Breast epithelium (tissue), 4 donors: ENCODE measurements around the gene TMEM167B. TPM values are rescaled to one million over a fixed set of nuclear protein-coding genes. Genes with fewer than 3 reads are reported as not detected.

ENCODE experiments used
- DNase-seq, 2 donors: peaks; one replicate each; pipeline ENCODE4 v3.0.0-alpha.2; 2019; ENCODE audit warnings: low spot score in 2 of 2
- H3K27ac ChIP-seq, 2 donors: fragments of 200-600 bp; sonication (generic) in 1 of 2; one replicate each; pipeline ENCODE4 v1.5.1; 2016 to 2019; ENCODE audit warnings: mild to moderate bottlenecking in 1 of 2
- H3K27me3 ChIP-seq, 2 donors: fragments of 200-600 bp; sonication (generic) in 1 of 2; one replicate each; pipeline versions ENCODE4 v1.5.1 to v1.6.0; 2017 to 2019; ENCODE audit warnings: control low read depth in 1 of 2, mild to moderate bottlenecking in 1 of 2
- H3K36me3 ChIP-seq: fragments of 200-600 bp; one replicate; pipeline ENCODE4 v1.5.1; 2019
- H3K4me1 ChIP-seq, 2 donors: fragments of 200-600 bp; sonication (generic); one replicate each; pipeline ENCODE4 v1.5.1; 2016 to 2019; ENCODE audit warnings: control low read depth in 1 of 2
- H3K4me3 ChIP-seq, 3 donors: fragments of 200-600 bp; sonication (generic); 1 replicate in 2 of 3; 2 replicates in 1 of 3; pipeline ENCODE4 v1.5.1; 2016 to 2019; ENCODE audit warnings: mild to moderate bottlenecking in 3 of 3, moderate library complexity in 2 of 3
- H3K9me3 ChIP-seq, 2 donors: fragments of 200-600 bp; sonication (generic) in 1 of 2; one replicate each; pipeline ENCODE4 v1.5.1; 2016 to 2019; ENCODE audit warnings: control low read depth in 1 of 2
- POLR2A ChIP-seq: fragments of 450-650 bp; IDR thresholded peaks from one replicate; pipeline ENCODE4 v1.6.1; 2016; ENCODE audit warnings: antibody characterized with exemption, mild to moderate bottlenecking, moderate library complexity
- POLR2AphosphoS5 ChIP-seq, 3 donors: sonication (generic); formaldehyde crosslinking; IDR thresholded peaks; one replicate each; pipeline ENCODE4 v1.6.1; 2017; ENCODE audit warnings: antibody characterized with exemption in 3 of 3
- intact Hi-C: fragments of 100-400 bp; cut with DNase I; formaldehyde crosslinking; loops from one replicate; pipeline ENCODE4 v1.15.1; 2023; ENCODE audit warnings: low total_unique reads
- total RNA-seq, 3 donors: library from RNA; depleted of rRNA; stranded (reverse); fragments of >200 nt; gene quantifications; one replicate each; pipeline ENCODE4 v1.1.0, GENCODE V29; 2016
- TF ChIP-seq, protein P1 (sequence below), 3 donors: fragments of 450-650 bp; IDR thresholded peaks; one replicate each; pipeline ENCODE4 v1.5.1; 2016 to 2017; ENCODE audit warnings: antibody characterized with exemption in 3 of 3, mild to moderate bottlenecking in 3 of 3, moderate library complexity in 3 of 3

Gene TMEM167B
- 10 to 100 TPM; 30.7 to 32.6 (median 32.4) TPM for total RNA-seq

DNA sequence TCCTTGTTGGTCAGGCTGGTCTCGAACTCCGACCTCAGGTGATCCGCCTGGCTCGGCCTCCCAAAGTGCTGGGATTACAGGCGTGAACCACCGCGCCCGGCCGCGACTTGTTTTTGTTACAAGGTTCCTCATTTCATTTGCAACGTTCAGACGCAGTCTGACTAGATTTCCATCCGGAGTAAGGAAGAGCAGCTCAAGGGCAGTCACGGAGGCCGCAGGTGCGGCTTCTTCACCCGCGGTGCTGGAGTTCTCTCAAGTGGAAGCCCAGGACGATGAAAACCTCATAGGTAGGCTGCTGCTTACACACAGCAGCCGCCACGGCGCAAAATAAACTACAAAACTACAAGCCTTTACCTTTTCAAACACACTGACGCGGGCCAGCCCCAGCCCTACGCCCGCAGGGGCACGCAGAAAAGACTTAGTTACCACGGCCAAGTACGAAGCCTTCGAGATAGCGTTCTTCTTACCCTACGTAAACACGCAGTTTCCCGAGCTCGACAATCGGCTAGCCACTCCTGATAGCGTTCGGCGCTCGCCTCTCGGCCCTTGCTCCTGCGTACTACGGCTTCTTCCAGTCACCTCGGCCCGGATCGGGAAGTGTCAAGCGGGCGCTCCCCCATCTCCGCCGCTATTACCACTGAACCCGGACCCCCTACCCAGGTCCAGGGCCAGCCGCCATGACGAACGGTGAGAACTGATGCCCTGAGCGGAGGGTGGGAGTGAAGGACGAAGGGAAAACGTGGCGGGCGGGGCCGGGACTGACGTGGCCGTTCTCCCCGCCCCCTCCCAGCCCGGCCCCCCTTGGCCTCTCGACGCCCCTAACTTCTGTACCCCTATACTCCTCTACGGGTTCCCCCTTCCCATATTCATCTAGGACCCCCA is at the start of gene TMEM167B:
Gene TMEM167B (plus strand): TSS at position 569 of the 882 bp plus-strand sequence. CDS start 109 bp downstream, at position 678.
- intact Hi-C loops, result no loop called here
- H3K27ac ChIP-seq, result peak within 1 kb of the TSS; percentile 96 to 97
- DNase-seq, result peak; percentile 89
- H3K9me3 ChIP-seq, result no peaks in the 10 kb centered on the region
- no peaks in the 10 kb centered on the region for H3K4me1 ChIP-seq
- H3K36me3 ChIP-seq, result no peaks in the 10 kb centered on the region
- no peaks in the 10 kb centered on the region for H3K27me3 ChIP-seq
- H3K4me3 ChIP-seq, result peak within 1 kb of the TSS; percentile 64 to 89 (median 82)
- TF ChIP-seq POLR2AphosphoS5 (IDR thresholded peaks at IDR 0.05), result peak; percentile 76 to 97 (median 93)
- TF ChIP-seq POLR2A, result peak; percentile 80
- TF ChIP-seq, protein P1, sequence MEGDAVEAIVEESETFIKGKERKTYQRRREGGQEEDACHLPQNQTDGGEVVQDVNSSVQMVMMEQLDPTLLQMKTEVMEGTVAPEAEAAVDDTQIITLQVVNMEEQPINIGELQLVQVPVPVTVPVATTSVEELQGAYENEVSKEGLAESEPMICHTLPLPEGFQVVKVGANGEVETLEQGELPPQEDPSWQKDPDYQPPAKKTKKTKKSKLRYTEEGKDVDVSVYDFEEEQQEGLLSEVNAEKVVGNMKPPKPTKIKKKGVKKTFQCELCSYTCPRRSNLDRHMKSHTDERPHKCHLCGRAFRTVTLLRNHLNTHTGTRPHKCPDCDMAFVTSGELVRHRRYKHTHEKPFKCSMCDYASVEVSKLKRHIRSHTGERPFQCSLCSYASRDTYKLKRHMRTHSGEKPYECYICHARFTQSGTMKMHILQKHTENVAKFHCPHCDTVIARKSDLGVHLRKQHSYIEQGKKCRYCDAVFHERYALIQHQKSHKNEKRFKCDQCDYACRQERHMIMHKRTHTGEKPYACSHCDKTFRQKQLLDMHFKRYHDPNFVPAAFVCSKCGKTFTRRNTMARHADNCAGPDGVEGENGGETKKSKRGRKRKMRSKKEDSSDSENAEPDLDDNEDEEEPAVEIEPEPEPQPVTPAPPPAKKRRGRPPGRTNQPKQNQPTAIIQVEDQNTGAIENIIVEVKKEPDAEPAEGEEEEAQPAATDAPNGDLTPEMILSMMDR (IDR thresholded peaks at IDR 0.05), result no peak

DNA sequence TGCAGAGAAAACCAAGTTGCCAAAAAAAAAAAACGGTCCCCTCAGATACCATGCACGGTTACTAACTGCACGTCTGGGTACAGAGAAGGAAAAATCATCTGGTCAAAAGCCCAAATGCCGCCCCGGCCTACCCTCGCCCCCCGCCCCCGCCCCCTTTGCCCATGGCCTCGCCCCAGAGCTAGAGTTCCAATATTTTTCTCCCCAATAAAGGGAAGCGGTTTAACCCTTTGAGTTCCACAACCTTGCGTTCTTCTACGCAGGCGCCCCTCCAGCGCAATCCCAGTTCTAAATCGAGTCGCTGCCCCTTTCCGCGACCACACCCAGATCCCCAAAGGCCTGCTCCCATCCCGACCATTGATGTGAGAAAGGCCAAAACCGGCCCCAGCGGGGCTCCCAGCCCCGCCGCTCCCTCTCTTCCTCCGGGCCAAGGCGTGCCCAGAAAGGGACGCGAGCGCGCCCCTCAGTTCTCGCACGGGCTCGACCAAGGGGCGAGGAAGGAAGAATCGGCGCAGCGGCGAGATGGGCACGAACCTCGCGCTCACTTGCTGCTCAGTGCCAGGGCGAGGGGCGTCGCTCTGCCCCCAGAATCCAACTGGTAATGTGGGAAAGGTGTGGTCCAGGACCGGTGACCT is 49.5 kb upstream of the TMEM167B start:
- Histone ChIP-seq H3K27me3 (no peaks in the 10 kb centered on the region), H3K4me3 (peak overlapping the region; percentile 94 to 99 (median 99)), H3K4me1 (no peaks in the 10 kb centered on the region), H3K9me3 (no peaks in the 10 kb centered on the region), H3K27ac (peak overlapping the region; percentile 83 to 88), H3K36me3 (no peaks in the 10 kb centered on the region)
- no peak for DNase-seq
- intact Hi-C loops, result no loop called here
- TF ChIP-seq, protein P1 (IDR thresholded peaks at IDR 0.05), result no peak
- TF ChIP-seq POLR2AphosphoS5 (IDR thresholded peaks at IDR 0.05), result no peak
- TF ChIP-seq POLR2A, result no peak

DNA sequence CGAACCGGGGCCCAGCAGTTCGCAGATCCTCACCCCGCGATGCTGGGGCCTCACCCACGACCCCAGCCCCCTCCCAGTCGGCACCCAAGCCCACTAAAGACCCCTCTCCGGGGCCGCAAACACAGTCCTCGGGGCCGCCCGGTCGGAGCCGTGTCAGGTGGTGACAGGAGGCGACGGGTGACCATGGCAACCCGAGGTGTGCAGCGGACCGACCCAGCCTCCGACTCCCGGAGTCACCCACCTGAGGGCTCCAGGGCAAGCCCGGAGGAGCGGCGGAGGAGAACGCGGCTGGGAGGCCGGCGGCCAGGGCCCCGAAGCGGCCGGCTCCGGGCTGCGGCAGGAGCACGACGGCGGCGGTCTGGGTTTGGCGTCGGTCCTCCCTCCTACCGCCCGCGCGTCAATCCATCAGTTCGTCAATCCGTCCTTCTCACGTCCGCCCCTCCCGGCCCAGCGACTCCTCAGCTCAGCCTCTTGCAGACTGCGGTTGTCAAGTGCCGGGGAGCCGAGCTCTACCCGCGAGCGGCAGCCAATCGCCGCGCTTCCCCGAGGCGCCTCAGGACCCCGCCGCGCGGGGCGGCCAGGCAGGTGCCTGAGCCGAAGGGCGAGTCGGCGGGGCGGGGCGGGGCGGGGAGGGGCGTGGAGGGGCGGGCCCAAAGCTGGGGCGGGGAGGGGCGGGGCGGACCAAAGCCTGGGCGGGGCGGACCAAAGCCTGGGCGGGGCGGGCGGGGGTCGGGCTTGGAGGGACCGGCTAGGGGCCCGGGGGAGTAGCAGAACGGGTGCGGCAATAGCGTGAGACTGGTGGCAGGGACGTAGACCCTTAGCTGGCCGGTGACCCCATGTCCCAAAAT is 48.7 kb upstream of the TMEM167B start, which contains the start of gene WDR47:
Gene WDR47 (minus strand): TSS at position 482 of the 848 bp plus-strand sequence. CDS start 18,590 bp downstream, outside the sequence.
- TF ChIP-seq POLR2A, result peak; percentile 58
- TF ChIP-seq, protein P1 (IDR thresholded peaks at IDR 0.05), result no peak
- peak; percentile 79 to 94 (median 86) for TF ChIP-seq POLR2AphosphoS5 (IDR thresholded peaks at IDR 0.05)
- intact Hi-C loops, result no loop called here
- Histone ChIP-seq H3K27ac (peak within 1 kb of the TSS; percentile 83 to 88), H3K9me3 (no peaks in the 10 kb centered on the region), H3K4me1 (no peaks in the 10 kb centered on the region), H3K36me3 (no peaks in the 10 kb centered on the region), H3K4me3 (peak within 1 kb of the TSS; percentile 94 to 99 (median 99)), H3K27me3 (no peaks in the 10 kb centered on the region)
- DNase-seq, result peak; percentile 94

GRCh38 chr1:109045595-109045994 is 45.0 kb upstream of the TMEM167B start:
- Histone ChIP-seq H3K9me3 (no peaks in the 10 kb centered on the region), H3K36me3 (no peaks in the 10 kb centered on the region), H3K27me3 (no peaks in the 10 kb centered on the region), H3K4me3 (no peak overlapping the region), H3K27ac (no peak overlapping the region), H3K4me1 (no peaks in the 10 kb centered on the region)
- intact Hi-C loops, result no loop called here
- TF ChIP-seq POLR2AphosphoS5 (IDR thresholded peaks at IDR 0.05), result no peak
- TF ChIP-seq POLR2A, result no peak
- TF ChIP-seq, protein P1 (IDR thresholded peaks at IDR 0.05), result no peak
- no peak for DNase-seq
